Islet of Langerhans (tissue), 1 donor: ENCODE measurements around the gene RIBC2.
"Not testable (repeated sequence)": the region's sequence is repeated elsewhere in the genome, so short reads cannot be mapped to it uniquely, and the experiment has no call there.

ENCODE experiments used
- FAIRE-seq: peaks from one replicate; lab custom pipeline; 2011; peaks lifted over from hg19 to GRCh38; lab: Jason Lieb, UNC

The RIBC2 gene, protein sequence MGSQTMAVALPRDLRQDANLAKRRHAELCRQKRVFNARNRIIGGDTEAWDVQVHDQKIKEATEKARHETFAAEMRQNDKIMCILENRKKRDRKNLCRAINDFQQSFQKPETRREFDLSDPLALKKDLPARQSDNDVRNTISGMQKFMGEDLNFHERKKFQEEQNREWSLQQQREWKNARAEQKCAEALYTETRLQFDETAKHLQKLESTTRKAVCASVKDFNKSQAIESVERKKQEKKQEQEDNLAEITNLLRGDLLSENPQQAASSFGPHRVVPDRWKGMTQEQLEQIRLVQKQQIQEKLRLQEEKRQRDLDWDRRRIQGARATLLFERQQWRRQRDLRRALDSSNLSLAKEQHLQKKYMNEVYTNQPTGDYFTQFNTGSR

GRCh38 chr22:45413368-45414211 is at the start of gene RIBC2, which contains the start of gene SMC1B:
Gene RIBC2 (plus strand): TSS chr22:45413693. CDS start chr22:45413887, 194 bp downstream.
Gene SMC1B (minus strand): TSS chr22:45413599. CDS start chr22:45413567, 32 bp downstream.
- FAIRE-seq = no peak

DNA sequence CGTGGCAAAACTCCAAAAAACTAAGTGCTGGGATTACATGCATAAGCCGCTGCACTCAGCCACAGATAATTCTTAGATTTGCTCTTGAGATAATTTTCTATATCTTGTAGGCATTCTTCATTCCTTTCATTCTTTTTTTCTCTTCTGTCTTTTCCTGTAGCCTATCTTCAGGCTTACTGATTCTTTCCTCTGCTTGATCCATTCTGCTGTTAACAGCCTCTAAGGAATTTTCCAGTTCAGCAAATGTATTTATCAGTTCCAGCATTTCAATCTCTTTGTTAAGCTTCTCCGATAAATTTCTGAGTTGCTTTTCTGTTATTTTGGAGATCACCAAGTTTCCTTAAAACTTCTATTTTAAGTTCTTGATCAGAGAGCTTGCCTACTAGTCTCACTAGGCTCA is 46.8 kb upstream of the RIBC2 start:
- no peak for FAIRE-seq

DNA sequence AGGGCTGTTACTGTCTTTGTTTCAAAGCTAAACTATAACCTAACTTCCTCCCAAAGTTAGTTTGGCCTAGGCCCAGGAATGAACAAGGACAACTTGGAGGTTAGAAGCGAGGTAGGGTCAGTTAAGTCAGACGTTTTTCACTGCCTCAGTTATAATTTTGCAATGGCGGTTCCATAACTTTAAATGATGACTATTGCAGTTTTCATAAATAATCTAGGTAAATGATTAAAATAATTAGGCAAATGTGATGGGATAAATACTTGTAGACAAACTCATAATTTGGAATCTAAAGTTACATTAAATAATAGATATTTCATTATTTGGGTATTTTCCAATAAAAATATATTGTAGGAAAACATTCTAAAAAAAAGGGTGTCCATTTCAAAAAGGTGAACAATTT is 39.9 kb upstream of the RIBC2 start:
- FAIRE-seq = not testable (repeated sequence)

DNA sequence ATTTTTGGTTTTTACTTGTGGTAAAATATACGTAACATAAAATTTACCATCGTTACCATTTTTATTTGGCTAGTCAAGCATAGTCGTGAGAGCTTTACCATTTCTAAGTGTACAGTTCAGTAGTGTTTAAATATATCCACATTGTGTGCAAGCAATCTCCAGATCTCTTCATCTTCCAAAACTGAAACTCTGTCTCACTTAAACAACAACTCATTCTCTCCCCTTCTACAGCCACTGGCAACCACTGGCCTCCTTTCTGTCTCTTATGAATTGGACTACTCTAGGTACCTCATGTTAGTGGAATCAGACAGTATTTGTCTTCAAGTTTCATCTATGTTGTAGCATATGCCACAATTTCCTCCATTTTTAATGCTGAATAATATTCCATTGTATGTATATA is 37.5 kb upstream of the RIBC2 start:
- FAIRE-seq = no peak

- FAIRE-seq = no peak
Observed at GRCh38 chr22:45376703-45377102, 36.8 kb upstream of the RIBC2 start.

DNA sequence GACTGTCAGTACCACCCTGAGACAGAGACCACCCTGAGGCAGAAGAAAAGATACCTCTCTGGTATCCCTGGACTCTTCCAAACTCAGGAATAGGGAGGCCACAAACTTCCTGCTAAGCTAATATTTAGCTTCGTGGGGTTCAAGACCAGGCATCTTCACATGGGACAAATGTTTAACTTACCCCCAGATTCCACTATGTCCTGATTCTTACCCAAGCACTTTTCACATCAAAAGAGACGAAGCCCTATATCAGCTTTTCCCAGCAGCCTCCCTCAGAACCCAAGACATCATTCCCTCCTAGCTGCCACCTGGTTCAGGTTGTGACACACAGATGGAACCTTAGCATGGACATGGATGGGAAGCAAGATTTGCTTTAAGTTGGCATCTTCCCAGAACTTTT is 32.1 kb upstream of the RIBC2 start:
- no peak for FAIRE-seq

DNA sequence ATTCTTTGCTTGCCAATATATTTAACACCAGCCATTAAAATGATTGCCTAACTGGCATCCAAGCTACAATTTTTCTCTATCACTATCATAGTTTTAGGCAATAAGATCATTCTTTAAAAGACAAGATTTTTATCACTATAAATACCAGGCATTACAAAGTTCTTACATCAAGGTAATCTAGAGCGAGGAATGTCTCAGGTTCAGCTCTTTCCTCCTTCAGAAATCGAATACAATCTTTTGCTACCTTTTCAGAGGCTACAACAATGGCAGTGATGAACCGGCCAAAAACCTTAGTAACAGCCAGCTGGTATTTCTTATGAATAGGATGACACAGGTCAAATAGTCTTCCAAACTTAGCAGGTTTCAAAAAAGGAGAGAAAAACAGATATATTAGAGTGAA is 23.9 kb upstream of the RIBC2 start:
- no peak for FAIRE-seq

DNA sequence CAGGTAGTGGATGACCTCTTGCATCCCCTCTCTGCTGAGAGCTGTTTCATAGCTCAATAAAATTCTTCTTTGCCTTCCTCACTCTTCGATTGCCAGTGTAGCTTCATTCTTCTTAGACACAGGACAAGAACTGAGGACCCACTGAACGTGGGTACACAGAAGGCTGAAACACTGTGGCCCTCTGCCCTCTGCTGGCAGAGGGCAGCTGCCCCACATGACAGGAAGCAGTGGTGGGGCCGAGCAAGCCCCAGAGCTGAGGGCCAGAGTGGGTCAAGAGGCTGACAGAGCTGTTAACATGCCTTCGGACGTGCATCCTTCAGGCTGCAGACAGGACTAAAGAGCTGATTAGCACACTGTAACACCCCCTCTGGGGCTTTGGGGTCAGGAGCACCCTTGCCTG is 15.7 kb upstream of the RIBC2 start:
- no peak for FAIRE-seq

DNA sequence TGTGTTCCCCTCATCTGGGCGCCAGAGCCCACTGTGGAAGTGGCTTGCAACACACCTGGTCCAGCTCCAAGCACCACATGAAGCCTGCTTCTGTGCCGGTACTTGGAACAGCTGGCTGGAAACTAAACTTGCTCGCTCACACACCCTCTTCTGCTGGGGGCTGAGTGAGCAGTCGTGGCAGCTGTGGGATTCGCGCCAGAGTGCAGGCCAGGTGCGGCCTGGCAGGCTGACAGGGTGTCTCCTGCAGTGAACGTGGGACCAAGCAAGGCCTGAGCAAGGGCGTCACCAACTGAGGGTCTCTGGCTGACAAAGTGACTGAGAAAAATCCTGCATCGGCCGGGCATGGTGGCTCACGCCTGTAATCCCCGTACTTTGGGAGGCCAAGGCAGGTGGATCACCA is 15.3 kb upstream of the RIBC2 start:
- no peak for FAIRE-seq

DNA sequence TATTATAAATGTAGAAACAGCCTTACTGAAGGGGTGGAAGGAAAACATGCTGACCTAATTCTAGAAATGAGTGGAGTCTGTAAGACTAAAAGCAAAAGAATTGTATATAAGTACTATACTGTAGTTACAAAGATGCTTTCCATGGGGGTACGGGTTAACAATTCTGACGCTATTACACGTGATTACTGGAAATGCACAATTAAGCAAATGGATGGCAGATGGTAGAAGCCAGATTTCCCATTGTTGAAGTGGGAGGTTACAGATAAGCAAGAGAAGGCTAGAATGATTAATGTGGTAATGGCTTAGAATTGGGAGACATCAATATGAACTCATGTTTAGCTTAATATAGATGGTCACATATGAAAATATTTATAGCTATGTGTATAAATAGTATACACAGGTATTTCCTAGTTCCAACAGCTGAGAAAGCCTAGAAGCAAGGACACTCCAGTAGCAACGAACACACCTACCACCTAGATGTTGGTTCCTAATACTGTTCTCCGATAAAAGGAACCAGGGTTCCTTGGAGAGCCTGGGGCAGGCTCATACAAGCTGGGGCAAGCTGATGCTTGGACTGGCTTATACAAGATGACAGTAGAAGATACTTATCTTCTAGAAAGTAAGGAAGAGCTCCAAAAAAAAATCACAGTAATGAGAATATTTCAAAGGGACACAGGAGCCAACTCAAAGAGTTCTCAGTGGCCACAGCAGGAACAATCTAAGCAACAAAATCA is 13.6 kb upstream of the RIBC2 start:
- FAIRE-seq = no peak

- no peak for FAIRE-seq
Observed at GRCh38 chr22:45402466-45402985, 11.0 kb upstream of the RIBC2 start.

GRCh38 chr22:45407793-45408192 is 5.7 kb upstream of the RIBC2 start:
- no peak for FAIRE-seq

DNA sequence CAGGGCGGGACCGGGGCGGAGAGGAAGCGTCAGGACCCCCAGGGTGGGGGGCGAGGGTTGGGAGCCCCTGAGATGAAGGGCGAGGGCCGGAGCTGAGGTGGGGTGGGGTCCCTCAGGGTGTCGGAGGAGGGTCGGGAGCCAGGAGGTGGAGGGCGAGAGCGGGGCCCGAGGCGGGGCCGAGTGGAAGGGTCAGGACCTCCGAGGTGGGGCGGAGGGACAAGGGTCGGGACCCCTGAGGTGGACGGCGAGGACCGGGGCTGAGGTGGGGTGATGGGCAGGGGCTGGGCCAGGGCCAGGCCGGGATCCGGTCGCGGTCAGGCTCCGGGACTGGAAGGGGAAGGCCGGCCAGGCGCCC is 503 bp upstream of the RIBC2 start:
- FAIRE-seq = no peak

DNA sequence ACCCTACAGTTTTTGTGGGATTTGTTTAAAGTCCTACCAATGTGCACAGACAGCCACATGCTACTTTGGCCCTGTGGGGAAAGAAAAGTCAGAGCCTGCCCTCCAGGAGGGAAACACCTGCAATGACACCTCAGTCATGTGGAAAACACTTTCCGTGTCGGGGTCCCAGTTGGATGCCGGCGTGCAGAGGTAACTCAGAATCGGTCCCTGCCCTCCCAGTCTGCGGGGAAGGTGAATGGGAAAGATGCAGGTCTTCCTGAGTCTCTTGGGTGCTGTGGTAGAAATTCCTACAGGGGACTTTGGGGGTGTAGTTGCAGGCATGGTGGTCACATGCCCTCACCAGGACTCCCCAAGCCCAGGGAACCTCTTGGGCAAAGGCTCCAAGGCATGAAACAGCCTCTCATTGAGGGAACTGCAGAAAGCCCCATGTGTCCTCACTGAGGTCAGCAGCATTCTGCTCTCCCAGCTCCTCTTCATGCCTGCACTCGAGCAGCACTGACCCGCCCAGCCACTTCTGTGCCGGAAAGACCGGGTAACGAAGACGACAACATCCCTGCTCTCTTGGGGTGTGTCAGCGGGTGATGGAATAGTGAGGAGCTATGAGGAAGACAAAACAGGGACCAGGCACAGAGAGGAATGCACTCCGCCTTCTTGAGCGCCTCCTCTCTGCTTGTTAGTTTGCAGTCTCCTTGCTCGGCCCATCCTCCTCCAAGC is 4.7 kb downstream of the RIBC2 start:
- no peak for FAIRE-seq

DNA sequence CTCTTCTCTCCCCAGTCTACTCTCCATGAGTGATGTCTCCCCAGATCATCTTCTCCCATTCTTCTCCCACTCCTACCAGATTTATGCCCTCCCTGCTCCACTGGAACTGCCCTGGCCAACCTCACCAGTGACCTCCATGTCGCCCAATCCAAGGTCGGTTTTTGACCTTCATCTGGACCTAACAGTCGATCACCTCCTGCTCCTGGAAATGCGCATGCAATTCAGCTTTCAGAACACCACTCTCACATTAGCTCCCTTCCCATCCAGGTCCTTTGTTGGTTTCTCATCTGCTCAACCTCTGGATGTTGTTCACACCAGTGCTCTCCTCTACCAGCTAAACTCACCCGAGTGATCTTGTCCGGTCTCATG is 5.3 kb downstream of the RIBC2 start:
- FAIRE-seq = no peak

DNA sequence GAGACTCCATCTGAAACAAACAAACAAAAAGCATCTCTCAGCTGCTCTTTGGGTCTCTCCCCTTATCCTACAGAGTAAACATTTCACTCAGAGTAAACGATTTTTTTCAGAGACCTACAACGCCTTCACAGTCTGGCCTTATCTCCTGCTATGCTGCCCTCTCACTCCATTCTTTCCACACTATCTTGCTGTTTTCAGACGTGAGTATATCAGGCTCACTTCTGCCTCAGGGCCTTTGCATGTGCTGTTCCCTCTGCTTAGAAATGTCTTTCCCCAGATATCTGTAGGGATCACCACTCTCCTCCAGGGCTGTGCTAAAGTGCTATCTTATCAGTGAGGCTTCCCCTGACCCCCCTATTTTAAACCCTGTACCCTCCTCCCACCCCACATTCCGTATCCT is 6.5 kb downstream of the RIBC2 start:
- no peak for FAIRE-seq

- no peak for FAIRE-seq
Observed at GRCh38 chr22:45420539-45420938, 7.0 kb downstream of the RIBC2 start.

GRCh38 chr22:45421349-45422055 is 8.0 kb downstream of the RIBC2 start:
- no peak for FAIRE-seq

DNA sequence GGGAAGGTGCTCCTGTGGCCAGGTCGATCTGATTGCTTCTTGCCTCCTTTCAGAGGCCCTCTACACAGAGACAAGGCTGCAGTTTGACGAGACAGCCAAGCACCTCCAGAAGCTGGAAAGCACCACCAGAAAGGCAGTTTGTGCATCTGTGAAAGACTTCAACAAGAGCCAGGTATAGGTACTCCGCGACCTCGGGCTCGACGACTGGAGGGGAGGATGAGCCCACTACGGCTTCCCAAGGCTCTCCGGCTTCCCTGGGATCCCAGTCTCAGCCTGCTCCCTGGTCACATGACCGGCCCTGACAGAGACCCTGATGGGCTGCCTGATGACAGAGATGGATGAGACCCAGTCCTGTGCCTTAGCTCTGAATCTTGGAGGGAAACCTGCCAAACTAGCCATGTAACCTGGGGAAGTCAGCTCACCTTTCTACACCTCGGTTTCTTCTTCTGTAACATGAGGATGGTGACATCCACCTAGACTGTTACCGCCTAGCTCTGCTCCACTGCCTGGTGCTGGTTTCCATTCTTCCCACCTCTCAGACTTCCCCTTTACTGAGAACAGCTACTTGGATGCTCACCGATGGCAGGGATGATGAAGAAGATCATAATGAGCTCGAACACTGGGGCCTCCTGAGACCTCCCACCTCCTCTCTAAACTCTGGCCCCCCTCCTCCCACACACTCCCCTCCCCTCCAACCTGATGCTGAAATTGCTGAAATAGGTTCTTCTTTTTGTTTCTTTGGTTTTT is 8.9 kb downstream of the RIBC2 start:
- FAIRE-seq = no peak

DNA sequence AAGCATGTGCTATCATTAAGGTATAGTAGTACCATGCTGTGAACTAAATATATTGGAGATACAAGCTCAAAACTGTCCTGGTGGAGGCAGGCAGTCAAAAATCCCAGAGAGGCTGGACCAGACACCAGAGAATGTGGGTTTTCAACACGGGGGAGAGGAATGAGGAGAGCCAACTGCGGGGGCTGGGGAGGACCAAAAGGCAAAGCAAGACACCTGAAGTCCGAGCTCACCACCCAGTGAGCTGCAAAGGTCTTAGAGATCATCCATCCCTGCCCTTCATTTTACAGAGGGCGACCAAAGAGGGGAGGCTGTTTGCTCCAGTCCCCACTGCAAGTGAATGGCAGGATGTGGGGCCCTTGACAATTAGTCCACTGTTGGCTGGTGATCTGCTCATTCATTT is 10.0 kb downstream of the RIBC2 start:
- no peak for FAIRE-seq
